CD4-positive, alpha-beta T cell treated with Interleukin-15 for 1 hour (primary cell): ENCODE measurements around the gene TMPRSS4.

Experiments used
- DNase-seq: peaks from one replicate; pipeline ENCODE4 v3.0.0-alpha.2; 2020

The TMPRSS4 gene

GRCh38 chr11:118138839-118139420 lies 62.1 kb downstream of the TMPRSS4 start:
- no peak for DNase-seq

DNA sequence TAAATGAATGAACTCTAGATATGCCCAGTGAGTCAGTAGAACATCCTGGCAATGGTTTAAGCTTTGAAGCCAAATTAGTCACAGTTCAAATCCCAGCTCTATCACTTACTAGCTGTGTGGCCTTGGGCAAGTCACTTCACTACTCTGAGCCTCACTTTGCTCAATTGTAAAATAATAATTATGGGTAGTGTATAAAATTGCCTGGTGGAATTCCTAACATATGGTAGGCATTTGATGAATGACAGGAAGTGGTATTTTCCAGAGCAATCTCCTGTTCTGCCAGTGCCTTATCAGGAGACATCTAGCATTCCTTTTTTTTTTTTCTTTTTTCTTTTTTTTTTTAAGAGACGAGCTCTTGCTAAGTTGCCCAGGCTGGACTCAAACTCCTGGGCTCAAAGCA lies 62.7 kb downstream of the TMPRSS4 start:
- no peak for DNase-seq

- peak; percentile 38 for DNase-seq
These were observed 65.2 kb downstream of the TMPRSS4 start for GRCh38 chr11:118142081-118142480.

- DNase-seq = peak; percentile 76
These were observed 65.9 kb downstream of the TMPRSS4 start for GRCh38 chr11:118142809-118143208.

DNA sequence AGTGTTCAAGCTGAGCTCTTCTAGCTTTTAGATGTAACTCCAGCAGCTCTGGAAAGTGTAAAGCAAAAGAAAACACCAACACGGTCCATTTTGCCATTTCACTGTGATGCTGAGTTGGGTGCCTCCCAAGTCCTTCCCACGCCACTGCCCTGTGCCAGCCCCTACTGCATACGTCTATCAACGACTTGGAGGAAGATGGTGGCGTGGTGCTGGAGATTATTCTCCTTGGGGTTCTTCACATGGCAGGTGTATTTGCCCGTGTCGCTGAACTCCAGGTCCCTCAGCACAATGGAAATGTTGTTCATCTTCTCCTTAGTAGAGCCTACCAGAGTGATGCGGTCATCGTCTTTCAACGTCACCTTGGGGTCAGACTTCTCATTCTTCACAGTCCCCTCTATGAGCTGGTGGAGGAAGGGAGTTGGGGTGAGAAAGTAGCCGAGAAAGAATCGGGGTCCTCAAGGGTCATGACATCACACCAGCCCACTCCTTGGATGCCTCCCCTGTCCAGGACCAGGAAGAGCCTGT lies 66.8 kb downstream of the TMPRSS4 start:
- DNase-seq = no peak

DNA sequence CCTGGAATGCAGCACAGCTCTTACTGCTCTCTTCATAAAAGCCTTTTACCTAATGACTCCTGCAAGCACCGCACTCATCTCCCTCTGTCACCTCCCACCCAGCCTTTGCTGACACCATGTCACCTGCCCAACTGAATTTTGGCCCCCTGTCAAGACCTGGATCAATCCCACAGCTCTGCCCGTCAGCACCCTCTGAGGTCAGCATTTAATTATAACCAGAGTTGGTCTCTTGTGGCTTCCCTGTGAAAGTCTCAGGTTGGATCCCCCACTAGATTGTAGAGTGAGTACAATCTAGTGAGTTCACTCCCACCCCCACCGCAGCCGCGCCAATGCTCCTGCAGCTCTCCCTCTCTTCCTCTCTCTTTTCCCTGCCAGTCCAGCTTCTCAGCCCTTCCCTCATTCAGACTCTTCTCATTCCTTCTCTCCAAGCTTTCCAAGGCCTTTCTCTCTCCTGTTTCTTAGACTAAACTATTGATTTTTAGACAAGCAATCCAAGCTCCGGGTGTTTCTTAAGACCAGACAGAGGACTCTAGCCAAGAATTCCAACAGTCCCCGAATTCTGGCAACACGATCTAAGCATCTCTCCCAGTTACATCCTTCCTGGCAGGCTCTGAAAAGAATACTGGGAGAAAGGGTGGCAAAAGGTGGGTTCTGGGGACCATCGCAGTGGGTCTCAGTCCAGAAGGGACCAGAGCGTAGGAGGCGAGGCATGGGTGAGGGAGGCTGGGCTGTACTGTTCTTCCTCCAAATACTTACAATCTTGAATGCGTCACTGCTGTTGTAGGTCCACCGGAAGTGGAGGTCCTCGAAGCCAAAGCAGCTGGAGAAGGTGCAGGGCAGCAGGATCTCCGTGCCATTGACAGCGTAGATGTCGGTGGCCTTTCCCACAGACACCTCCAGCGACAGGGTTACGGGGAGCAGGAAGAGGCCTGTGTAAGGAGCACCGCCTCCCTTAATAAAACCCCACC lies 67.7 kb downstream of the TMPRSS4 start:
- no peak for DNase-seq

GRCh38 chr11:118145285-118146227 lies 68.7 kb downstream of the TMPRSS4 start:
- peak; percentile 81 for DNase-seq

- no peak for DNase-seq
These were observed 69.7 kb downstream of the TMPRSS4 start for GRCh38 chr11:118146554-118146953.

GRCh38 chr11:118147502-118147901 lies 70.6 kb downstream of the TMPRSS4 start:
- no peak for DNase-seq

DNA sequence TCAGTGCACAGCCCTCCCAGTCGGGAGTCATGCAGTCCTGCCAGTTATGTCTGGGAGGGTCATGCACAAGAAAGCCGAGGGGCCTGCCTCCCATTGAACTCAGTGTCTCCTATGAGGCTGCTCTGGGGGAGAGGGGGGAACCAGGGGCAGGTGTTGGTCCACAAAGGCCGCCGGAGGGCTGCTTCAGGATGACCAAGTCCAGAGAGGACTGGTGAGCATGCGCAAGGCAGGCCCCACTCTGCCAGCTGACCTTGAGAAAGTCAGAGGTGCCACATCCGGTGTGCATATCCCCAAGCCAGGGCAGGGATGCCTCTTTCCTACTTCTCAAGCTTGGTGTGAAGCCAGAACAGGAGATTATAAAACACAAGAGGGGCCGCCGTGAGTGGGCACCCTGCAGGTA lies 71.4 kb downstream of the TMPRSS4 start:
- DNase-seq = no peak

- no peak for DNase-seq
These were observed 72.0 kb downstream of the TMPRSS4 start for GRCh38 chr11:118148856-118149255.

DNA sequence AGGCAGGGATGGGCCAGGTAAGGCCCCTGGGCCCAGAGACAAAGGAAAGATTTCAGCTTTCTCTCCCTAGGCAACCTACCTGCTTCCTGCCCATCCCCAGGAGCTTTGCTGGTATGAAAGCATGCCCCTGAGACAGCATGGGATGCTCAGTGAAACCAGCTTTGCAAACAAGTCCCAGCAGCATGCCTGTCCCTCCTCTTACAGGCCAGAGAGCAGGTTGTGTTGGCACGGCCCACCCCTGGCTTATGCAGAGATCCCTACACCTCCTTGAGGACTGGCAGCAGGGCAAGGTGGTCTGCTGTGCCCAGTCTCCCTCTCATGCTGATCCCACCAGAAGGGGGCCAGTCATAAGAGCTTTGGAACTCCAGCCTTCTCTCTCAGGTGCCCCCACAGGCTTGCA lies 72.6 kb downstream of the TMPRSS4 start:
- no peak for DNase-seq

DNA sequence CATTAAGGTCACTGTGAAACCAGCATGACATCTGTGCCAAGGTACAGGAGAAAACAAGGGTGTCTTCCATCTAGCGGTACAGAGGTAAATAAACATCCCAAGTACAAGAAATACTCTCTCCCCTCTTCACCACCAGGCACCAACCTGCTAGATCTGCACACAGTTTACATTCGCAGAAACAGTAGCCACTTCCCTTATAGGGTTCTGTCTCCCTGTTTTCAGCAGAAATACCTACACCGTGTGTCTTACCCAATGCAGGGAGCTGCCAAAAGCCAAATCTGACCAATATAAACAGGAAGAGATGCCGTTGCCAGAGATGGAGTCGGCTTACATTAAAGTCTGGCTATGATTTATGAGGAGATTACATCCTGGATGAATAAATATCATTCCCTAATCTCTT lies 74.6 kb downstream of the TMPRSS4 start:
- DNase-seq = no peak

DNA sequence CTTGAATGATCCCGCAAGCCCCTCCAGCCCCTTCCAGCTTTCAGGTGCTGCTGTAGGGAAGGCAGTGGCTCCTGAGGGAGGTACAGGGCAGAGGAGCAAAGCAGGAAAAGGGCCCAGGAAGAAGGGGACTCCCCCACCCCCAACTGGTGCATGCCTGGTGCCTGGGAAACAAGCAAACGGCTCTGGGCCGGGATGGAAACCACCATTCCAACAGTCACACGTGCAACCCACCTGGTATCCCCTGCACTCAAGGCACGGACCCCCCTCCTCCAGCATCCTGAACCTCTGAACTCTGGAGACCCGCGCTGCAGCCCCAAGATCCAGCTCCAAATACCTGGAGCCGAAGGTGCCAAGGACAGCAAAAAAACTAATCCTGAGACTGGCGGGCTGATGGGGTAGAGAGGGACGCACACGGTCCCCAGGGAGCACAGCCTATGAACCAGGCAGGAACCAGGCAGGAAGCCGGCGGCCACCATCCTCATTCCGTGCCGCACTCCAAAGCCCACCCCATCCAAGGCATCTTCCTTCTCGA lies 75.2 kb downstream of the TMPRSS4 start:
- DNase-seq = no peak

- no peak for DNase-seq
These were observed 75.9 kb downstream of the TMPRSS4 start, which contains the start of gene SCN4B for GRCh38 chr11:118152552-118153471. TSS of gene SCN4B (minus strand) at chr11:118152823. CDS start at chr11:118152673, 150 bp downstream.

DNA sequence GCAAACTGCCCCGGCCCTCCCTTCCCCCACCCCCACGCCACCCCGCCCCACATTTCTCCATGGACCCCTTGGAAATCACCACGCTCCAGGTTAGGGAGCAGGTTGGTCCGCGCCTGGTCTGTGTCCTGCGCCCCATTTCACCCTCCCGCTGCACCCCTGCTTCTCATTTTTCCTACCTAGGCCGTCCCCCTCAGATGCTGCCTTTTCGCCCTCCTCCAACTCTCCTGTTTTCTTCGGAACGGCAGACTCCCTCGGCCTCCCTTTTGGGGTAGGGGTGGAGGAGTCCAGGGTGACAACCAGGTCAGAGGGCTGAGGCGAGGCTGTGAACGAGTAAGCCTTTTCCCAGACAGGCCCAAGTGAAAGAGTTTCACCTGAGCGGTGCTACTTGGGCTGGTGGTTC lies 76.6 kb downstream of the TMPRSS4 start:
- DNase-seq = no peak

DNA sequence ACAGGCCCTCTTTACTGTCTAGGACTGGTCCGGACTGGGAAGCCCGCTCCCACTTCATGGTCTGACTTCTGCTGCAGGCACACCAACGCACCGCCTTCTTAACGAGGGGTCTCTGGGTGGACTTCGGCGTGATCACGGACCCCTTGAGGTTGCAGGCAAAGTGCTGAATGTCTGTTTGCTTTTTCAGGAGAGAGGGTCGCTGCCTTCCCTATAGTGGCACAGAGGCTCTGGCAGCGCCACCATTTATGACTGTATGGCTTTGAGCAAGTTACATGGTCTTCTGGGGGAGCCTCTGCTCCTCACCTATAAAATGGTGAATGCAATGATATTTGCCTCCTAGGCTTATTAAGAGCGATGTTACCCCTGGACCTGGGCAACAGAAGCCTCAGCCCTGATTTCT lies 77.1 kb downstream of the TMPRSS4 start:
- no peak for DNase-seq

DNA sequence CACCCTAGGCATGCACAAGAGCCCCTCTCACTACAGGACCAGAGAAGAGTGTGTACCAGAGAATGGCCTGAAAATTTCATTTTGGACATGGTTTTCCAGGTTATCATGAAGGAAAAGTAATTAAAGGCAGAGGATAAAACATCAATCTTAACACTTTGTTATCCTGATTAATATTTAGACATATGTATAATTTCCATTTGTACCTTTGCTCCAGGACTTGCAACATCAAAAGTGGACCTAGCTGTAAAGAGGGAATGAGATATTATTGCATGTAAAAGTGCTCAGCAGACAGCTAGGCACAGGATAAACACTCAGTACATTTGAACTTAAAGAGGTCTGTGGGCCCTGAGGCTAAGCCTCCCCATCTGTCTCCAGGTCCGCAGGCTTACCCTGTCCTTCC lies 77.8 kb downstream of the TMPRSS4 start:
- DNase-seq = no peak

GRCh38 chr11:118155776-118156530 lies 79.1 kb downstream of the TMPRSS4 start:
- no peak for DNase-seq

GRCh38 chr11:118156531-118157185 lies 79.8 kb downstream of the TMPRSS4 start:
- DNase-seq = no peak
